Measurements from ENCODE around the gene LRAT. TPM values are rescaled to one million over a fixed set of nuclear protein-coding genes. Genes with fewer than 3 reads are reported as not detected.
A peak's percentile ranks its signal among the peaks of the same experiment; 100 is the strongest.

The LRAT gene
- polyA plus RNA-seq, 6 donors from 2014 or later: not detected

GRCh38 chr4:154736770-154737169 lies 7.0 kb upstream of the LRAT start:
- no peak for DNase-seq
- Mint-ChIP-seq H3K27me3 (peaks cover 38 to 44% (median 42%) of the 10 kb centered on the region in 3 donors), H3K36me3 (no peaks in the 10 kb centered on the region), H3K9me3 (peaks cover 0 to 6% (median 0%) of the 10 kb centered on the region in 7 donors), H3K4me1 (peaks cover 0 to 1% (median 0%) of the 10 kb centered on the region in 3 donors), H3K4me3 (no peak overlapping the region), H3K27ac (no peak overlapping the region)
- no peak for ATAC-seq (ENCODE audit: low read depth in 2 of 2)

GRCh38 chr4:154738426-154738825 lies 5.4 kb upstream of the LRAT start:
- Mint-ChIP-seq H3K36me3 (no peaks in the 10 kb centered on the region), H3K27ac (no peak overlapping the region), H3K27me3 (peaks cover 33 to 48% (median 42%) of the 10 kb centered on the region in 3 donors), H3K4me3 (no peak overlapping the region), H3K9me3 (peaks cover 0 to 3% (median 0%) of the 10 kb centered on the region in 7 donors), H3K4me1 (peaks cover 0 to 14% (median 5%) of the 10 kb centered on the region in 3 donors)
- ATAC-seq (ENCODE audit: low read depth in 2 of 2) (no peak), DNase-seq (no peak)

GRCh38 chr4:154739111-154739510 lies 4.7 kb upstream of the LRAT start:
- Mint-ChIP-seq H3K36me3 (no peaks in the 10 kb centered on the region), H3K4me3 (no peak overlapping the region), H3K27ac (no peak overlapping the region), H3K4me1 (peaks cover 2 to 19% (median 11%) of the 10 kb centered on the region in 3 donors), H3K9me3 (peaks cover 0 to 6% (median 0%) of the 10 kb centered on the region in 7 donors), H3K27me3 (peaks cover 33 to 50% (median 43%) of the 10 kb centered on the region in 3 donors)
- ATAC-seq (ENCODE audit: low read depth in 2 of 2) (no peak), DNase-seq (no peak)

GRCh38 chr4:154740462-154740861 lies 3.3 kb upstream of the LRAT start:
- peaks cover 0 to 12% (median 0%) of the 10 kb centered on the region in 7 donors for H3K9me3 Mint-ChIP-seq
- no peak overlapping the region for H3K27ac Mint-ChIP-seq

GRCh38 chr4:154741131-154741665 lies 2.6 kb upstream of the LRAT start:
- H3K4me3 Mint-ChIP-seq: peak overlapping the region in 1 of 8 donors; percentile 16

More at GRCh38 chr4:154740462-154740861, 3.3 kb upstream of the LRAT start:
- H3K27me3 Mint-ChIP-seq: peaks cover 46 to 63% (median 51%) of the 10 kb centered on the region in 3 donors
- DNase-seq (no peak), ATAC-seq (ENCODE audit: low read depth in 2 of 2) (no peak)
- no peaks in the 10 kb centered on the region for H3K36me3 Mint-ChIP-seq
- peaks cover 5 to 29% (median 18%) of the 10 kb centered on the region in 3 donors for H3K4me1 Mint-ChIP-seq
- H3K4me3 Mint-ChIP-seq: no peak overlapping the region

GRCh38 chr4:154741922-154742850 lies 1.6 kb upstream of the LRAT start:
- ATAC-seq (ENCODE audit: low read depth in 2 of 2) (no peak), DNase-seq (no peak)
- H3K27me3 Mint-ChIP-seq: peaks cover 60 to 80% (median 60%) of the 10 kb centered on the region in 3 donors
- no peak overlapping the region for H3K27ac Mint-ChIP-seq
- H3K36me3 Mint-ChIP-seq: no peaks in the 10 kb centered on the region
- H3K9me3 Mint-ChIP-seq: peaks cover 0 to 12% (median 0%) of the 10 kb centered on the region in 7 donors
- peak overlapping the region in 7 of 8 donors; percentile 29 to 91 (median 44) for H3K4me3 Mint-ChIP-seq
- peaks cover 5 to 29% (median 18%) of the 10 kb centered on the region in 3 donors for H3K4me1 Mint-ChIP-seq

More at GRCh38 chr4:154741131-154741665, 2.6 kb upstream of the LRAT start:
- Mint-ChIP-seq H3K36me3 (no peaks in the 10 kb centered on the region), H3K27ac (no peak overlapping the region), H3K4me1 (peaks cover 5 to 29% (median 18%) of the 10 kb centered on the region in 3 donors), H3K9me3 (peaks cover 0 to 12% (median 0%) of the 10 kb centered on the region in 7 donors), H3K27me3 (peaks cover 54 to 71% (median 54%) of the 10 kb centered on the region in 3 donors)
- ATAC-seq (ENCODE audit: low read depth in 2 of 2) (no peak), DNase-seq (no peak)

- Mint-ChIP-seq H3K27me3 (peaks cover 53 to 79% (median 64%) of the 10 kb centered on the region in 3 donors), H3K27ac (peak overlapping the region in 1 of 6 donors; percentile 62), H3K36me3 (no peaks in the 10 kb centered on the region), H3K9me3 (peaks cover 0 to 9% (median 0%) of the 10 kb centered on the region in 7 donors), H3K4me1 (peaks cover 5 to 29% (median 18%) of the 10 kb centered on the region in 3 donors), H3K4me3 (peak overlapping the region; percentile 68 to 91 (median 87))
- DNase-seq (no peak), ATAC-seq (ENCODE audit: low read depth in 2 of 2) (no peak)
Measured at GRCh38 chr4:154744341-154744926, 634 bp downstream of the LRAT start.

GRCh38 chr4:154757713-154758112 lies 13.9 kb downstream of the LRAT start:
- Mint-ChIP-seq H3K4me1 (no peaks in the 10 kb centered on the region), H3K9me3 (no peaks in the 10 kb centered on the region), H3K27ac (no peak overlapping the region), H3K4me3 (no peak overlapping the region), H3K27me3 (peaks cover 7 to 17% (median 16%) of the 10 kb centered on the region in 3 donors), H3K36me3 (no peaks in the 10 kb centered on the region)
- DNase-seq: no peak
- ATAC-seq (ENCODE audit: low read depth in 2 of 2): no peak

GRCh38 chr4:154760895-154761294 lies 17.1 kb downstream of the LRAT start:
- H3K27ac Mint-ChIP-seq: no peak overlapping the region
- ATAC-seq (ENCODE audit: low read depth in 2 of 2): no peak
- H3K4me1 Mint-ChIP-seq: no peaks in the 10 kb centered on the region
- H3K9me3 Mint-ChIP-seq: no peaks in the 10 kb centered on the region
- H3K36me3 Mint-ChIP-seq: no peaks in the 10 kb centered on the region
- no peak for DNase-seq
- peaks cover 2 to 18% (median 8%) of the 10 kb centered on the region in 3 donors for H3K27me3 Mint-ChIP-seq
- H3K4me3 Mint-ChIP-seq: no peak overlapping the region

GRCh38 chr4:154778264-154778663 lies 34.5 kb downstream of the LRAT start:
- no peaks in the 10 kb centered on the region for H3K4me1 Mint-ChIP-seq
- peaks cover 9 to 49% (median 16%) of the 10 kb centered on the region in 3 donors for H3K27me3 Mint-ChIP-seq

GRCh38 chr4:154779362-154779947 lies 35.7 kb downstream of the LRAT start:
- peaks cover 0 to 19% (median 7%) of the 10 kb centered on the region in 7 donors for H3K9me3 Mint-ChIP-seq

More at GRCh38 chr4:154778264-154778663, 34.5 kb downstream of the LRAT start:
- DNase-seq (no peak), ATAC-seq (ENCODE audit: low read depth in 2 of 2) (no peak)
- H3K27ac Mint-ChIP-seq: no peak overlapping the region
- no peaks in the 10 kb centered on the region for H3K36me3 Mint-ChIP-seq
- H3K9me3 Mint-ChIP-seq: peaks cover 3 to 25% (median 8%) of the 10 kb centered on the region in 7 donors
- no peak overlapping the region for H3K4me3 Mint-ChIP-seq

GRCh38 chr4:154781126-154781982 lies 37.6 kb downstream of the LRAT start, which contains the start of gene RBM46:
Gene RBM46 (plus strand): TSS chr4:154781272. CDS start chr4:154796753, 15,481 bp downstream.
- Mint-ChIP-seq H3K27me3 (peaks cover 9 to 37% (median 12%) of the 10 kb centered on the region in 3 donors), H3K27ac (peak within 1 kb of the TSS in 2 of 6 donors; percentile 22 to 48), H3K36me3 (no peaks in the 10 kb centered on the region), H3K9me3 (peaks cover 0 to 15% (median 2%) of the 10 kb centered on the region in 7 donors), H3K4me1 (no peaks in the 10 kb centered on the region), H3K4me3 (no peak within 1 kb of the TSS)
- DNase-seq: no peak
- ATAC-seq (ENCODE audit: low read depth in 2 of 2): no peak

More at GRCh38 chr4:154779362-154779947, 35.7 kb downstream of the LRAT start:
- Mint-ChIP-seq H3K4me3 (no peak overlapping the region), H3K27ac (no peak overlapping the region), H3K36me3 (no peaks in the 10 kb centered on the region), H3K27me3 (peaks cover 9 to 47% (median 16%) of the 10 kb centered on the region in 3 donors), H3K4me1 (no peaks in the 10 kb centered on the region)
- ATAC-seq (ENCODE audit: low read depth in 2 of 2): no peak
- DNase-seq: no peak
